Amniotic epithelial cell (primary cell): ENCODE data around the gene CAPN2.
"Not testable (repeated sequence)": the region's sequence is repeated elsewhere in the genome, so short reads cannot be mapped to it uniquely, and the experiment has no call there.

ENCODE experiments used
- DNase-seq: peaks from one replicate; pipeline ENCODE4 v3.0.0-alpha.2; 2010; ENCODE audit warnings: low read depth

The CAPN2 gene

GRCh38 chr1:223739366-223740037 lies 27.2 kb downstream of the CAPN2 start:
- no peak for DNase-seq

DNA sequence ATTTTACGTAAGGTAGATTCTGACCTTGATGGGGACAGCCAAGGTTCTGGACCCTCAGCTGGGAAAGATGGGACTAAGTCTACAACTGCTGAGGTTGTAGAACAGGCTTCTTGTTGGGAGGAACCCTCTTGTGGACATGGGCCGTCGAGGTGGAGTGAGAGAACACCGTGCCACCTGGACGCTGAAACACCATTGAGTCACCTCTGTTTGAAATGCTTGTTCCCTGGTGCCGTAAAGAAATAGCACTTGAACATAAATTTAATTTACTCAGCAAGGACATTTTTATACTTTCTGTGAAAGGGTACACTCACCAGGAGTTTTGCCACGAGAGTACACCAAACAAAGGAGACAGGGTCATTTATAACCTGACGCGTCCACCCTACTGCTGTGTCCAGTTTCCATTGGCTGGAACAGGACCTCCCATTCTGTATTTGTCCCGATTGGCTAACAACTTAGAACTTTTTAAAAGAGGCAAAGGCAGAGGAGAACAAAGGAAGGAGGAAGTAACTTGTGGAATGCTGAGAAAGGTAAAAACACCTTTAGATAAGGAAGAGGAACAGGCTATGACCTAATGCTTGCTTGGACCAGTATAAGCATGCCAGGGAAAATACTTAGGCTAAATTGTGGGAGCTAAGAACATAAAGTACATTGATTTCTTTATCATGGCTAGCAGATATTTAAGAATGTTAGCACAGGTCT lies 27.8 kb downstream of the CAPN2 start:
- DNase-seq: not testable (repeated sequence)

DNA sequence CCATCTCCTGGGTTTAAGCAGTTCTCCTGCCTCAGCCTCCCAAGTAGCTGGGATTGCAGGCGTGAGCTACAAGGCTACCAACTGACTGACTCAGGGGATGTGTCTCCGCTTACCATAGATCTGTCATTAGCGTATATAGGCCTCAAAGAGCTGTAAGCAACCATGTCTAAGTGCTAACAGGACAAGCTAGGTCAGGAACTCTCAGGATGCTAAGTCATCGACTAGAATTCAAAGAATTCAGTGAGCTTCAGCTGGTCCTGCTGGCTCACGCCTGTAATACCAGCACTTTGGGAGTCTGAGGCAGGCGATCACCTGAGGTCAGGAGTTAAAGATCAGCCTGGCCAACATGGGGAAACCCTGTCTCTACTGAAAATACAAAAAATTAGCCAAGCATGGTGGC lies 29.5 kb downstream of the CAPN2 start:
- DNase-seq: peak; percentile 79

- no peak for DNase-seq
Observed at GRCh38 chr1:223742856-223743517, 30.6 kb downstream of the CAPN2 start.

DNA sequence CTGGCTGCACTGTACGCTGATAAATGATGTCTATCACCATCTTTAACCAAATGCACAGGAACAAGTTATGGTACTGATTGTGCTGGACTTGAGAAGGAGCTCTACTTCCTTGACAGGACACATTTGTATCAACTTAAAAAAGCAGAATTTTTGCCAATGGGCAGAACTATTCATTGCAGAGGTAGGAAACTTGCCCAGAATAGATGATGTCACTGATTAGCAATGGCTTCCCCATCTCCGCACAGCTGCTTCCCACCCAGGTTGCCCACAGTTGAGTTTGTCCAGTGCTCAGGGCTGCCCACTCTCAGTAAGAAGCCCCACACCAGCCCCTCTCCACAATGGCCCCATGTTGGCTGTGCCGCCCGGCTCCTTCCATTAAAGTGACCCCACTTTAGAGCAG lies 33.4 kb downstream of the CAPN2 start:
- no peak for DNase-seq

DNA sequence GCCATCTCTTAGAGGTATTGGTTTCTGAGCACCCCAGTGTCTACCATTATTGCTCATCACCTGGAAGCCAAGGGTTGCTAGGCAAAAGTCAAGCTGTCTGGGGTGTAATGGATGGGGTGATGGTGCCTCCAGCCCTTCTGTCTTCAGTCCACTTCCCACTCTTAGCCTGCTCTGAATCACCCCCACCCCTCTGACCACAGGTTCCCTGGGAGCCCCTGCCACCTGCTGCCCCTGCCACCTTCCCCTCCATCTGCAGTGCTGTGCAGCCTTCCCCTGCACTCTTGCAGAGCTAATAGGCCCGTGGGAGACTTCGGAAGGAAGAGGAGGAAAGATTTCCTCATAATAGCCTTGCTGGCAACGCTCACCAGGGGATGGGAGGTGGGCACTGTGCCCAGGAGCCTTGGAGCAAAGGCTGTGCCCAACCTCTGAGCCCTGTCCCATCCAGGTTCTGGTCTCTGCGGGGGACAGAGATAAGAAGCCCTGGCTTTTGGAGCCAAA lies 35.5 kb downstream of the CAPN2 start:
- peak; percentile 70 for DNase-seq

- DNase-seq: peak; percentile 78
Observed at GRCh38 chr1:223748405-223748772, 36.0 kb downstream of the CAPN2 start.

GRCh38 chr1:223748773-223749733 lies 36.7 kb downstream of the CAPN2 start:
- no peak for DNase-seq

GRCh38 chr1:223750730-223751570 lies 38.6 kb downstream of the CAPN2 start:
- no peak for DNase-seq

DNA sequence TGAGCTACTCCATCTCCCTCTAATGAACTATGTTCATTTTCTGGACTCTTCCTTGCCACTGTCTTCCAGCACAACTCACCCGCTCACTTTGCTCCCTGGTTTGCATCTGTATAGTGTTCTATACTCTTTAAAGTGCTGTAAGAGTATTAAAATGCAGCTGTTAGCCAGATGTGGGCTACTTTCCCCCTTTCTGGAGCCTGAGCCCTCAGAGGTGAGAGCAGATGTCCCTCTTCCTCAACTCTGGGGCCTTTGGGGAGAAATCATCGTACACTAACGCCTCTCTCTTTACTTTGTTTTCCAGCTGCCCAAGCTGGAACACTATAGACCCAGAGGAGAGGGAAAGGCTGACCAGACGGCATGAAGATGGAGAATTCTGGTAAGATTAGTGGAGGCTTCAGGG lies 39.4 kb downstream of the CAPN2 start:
- no peak for DNase-seq

GRCh38 chr1:223752721-223753515 lies 40.6 kb downstream of the CAPN2 start:
- DNase-seq: no peak

- no peak for DNase-seq
Observed at GRCh38 chr1:223754681-223755431, 42.5 kb downstream of the CAPN2 start.

DNA sequence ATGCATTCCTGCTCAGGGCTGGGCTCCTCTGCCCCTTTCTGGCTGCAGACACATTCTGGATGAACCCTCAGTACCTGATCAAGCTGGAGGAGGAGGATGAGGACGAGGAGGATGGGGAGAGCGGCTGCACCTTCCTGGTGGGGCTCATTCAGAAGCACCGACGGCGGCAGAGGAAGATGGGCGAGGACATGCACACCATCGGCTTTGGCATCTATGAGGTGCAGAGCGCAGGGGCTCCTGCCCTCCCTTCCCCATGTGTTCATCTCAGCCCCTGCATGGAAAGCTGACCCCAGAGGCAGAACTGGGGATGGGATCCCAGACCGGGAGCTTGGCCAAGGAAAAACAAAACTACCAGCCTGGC lies 43.1 kb downstream of the CAPN2 start:
- no peak for DNase-seq

- no peak for DNase-seq
Observed at GRCh38 chr1:223755992-223756775, 43.8 kb downstream of the CAPN2 start.

- DNase-seq: no peak
Observed at GRCh38 chr1:223756806-223757700, 44.7 kb downstream of the CAPN2 start.

GRCh38 chr1:223758734-223759133 lies 46.4 kb downstream of the CAPN2 start:
- DNase-seq: no peak

GRCh38 chr1:223759273-223759672 lies 46.9 kb downstream of the CAPN2 start:
- DNase-seq: no peak

GRCh38 chr1:223760833-223761232 lies 48.5 kb downstream of the CAPN2 start:
- DNase-seq: no peak
